Hematopoietic multipotent progenitor cell treated with erythropoietin and hydrocortisone succinate and interleukin-3 and kit ligand, for 6 days (in vitro differentiated cells): ENCODE results near the gene CLSTN2.

Experiments used
- DNase-seq: peaks from one replicate; pipeline ENCODE4 v3.0.0-alpha.2; 2015

CLSTN2 gene

GRCh38 chr3:140007911-140008869 is 73.2 kb downstream of the CLSTN2 start:
- no peak for DNase-seq

GRCh38 chr3:140010391-140010790 is 75.4 kb downstream of the CLSTN2 start:
- DNase-seq = no peak

- no peak for DNase-seq
These were observed 76.1 kb downstream of the CLSTN2 start for GRCh38 chr3:140011086-140011485.

GRCh38 chr3:140011611-140012277 is 76.8 kb downstream of the CLSTN2 start:
- DNase-seq = no peak

GRCh38 chr3:140013220-140013619 is 78.2 kb downstream of the CLSTN2 start:
- no peak for DNase-seq

- no peak for DNase-seq
These were observed 80.0 kb downstream of the CLSTN2 start for GRCh38 chr3:140014831-140015495.

- DNase-seq = no peak
These were observed 80.8 kb downstream of the CLSTN2 start for GRCh38 chr3:140015741-140016140.

GRCh38 chr3:140018556-140018955 is 83.6 kb downstream of the CLSTN2 start:
- no peak for DNase-seq

GRCh38 chr3:140019946-140020345 is 85.0 kb downstream of the CLSTN2 start:
- DNase-seq = no peak

GRCh38 chr3:140020541-140020940 is 85.6 kb downstream of the CLSTN2 start:
- DNase-seq = no peak

- DNase-seq = no peak
These were observed 86.3 kb downstream of the CLSTN2 start for GRCh38 chr3:140021269-140021668.

- no peak for DNase-seq
These were observed 87.2 kb downstream of the CLSTN2 start for GRCh38 chr3:140022066-140022770.

- DNase-seq = no peak
These were observed 88.9 kb downstream of the CLSTN2 start for GRCh38 chr3:140023616-140024530.

- no peak for DNase-seq
These were observed 96.2 kb downstream of the CLSTN2 start for GRCh38 chr3:140031170-140031569.

- no peak for DNase-seq
These were observed 99.1 kb downstream of the CLSTN2 start for GRCh38 chr3:140034058-140034457.

- no peak for DNase-seq
These were observed 100.9 kb downstream of the CLSTN2 start for GRCh38 chr3:140035871-140036270.

- DNase-seq = no peak
These were observed 115.4 kb downstream of the CLSTN2 start for GRCh38 chr3:140050396-140050795.

- peak; percentile 24 for DNase-seq
These were observed 116.3 kb downstream of the CLSTN2 start for GRCh38 chr3:140051019-140051957.

GRCh38 chr3:140052771-140053702 is 118.1 kb downstream of the CLSTN2 start:
- no peak for DNase-seq
